GM12878 (cell line): Measurements from ENCODE around the gene TRPV5. TPM values are rescaled to one million over a fixed set of nuclear protein-coding genes. Genes with fewer than 3 reads are reported as not detected.

Experiments used
- ATAC-seq: fragments of 200-7000 bp; cut with Tn5 transposase; 3 replicates; pipeline ENCODE4 v1.9.1; 2020; ENCODE audit warnings: mild to moderate bottlenecking, moderate library complexity
- BruUV-seq: library from RNA; stranded (reverse); fragments of 400-500 nt; replicated peaks from 2 replicates; lab custom pipeline; 2021; lab: Mats Ljungman, UMichigan
- CTCF ChIA-PET: fragments of 300-600 bp; sonication (Branson Sonifier 250); formaldehyde crosslinking; extraction: SDS; loops from one replicate; lab custom pipeline; 2021; ENCODE audit warnings: inconsistent platforms; lab: Yijun Ruan, JAX
- POLR2A ChIA-PET: fragments of 350-600 bp; formaldehyde crosslinking; extraction: SDS; loops from one replicate; lab custom pipeline; 2021; ENCODE audit warnings: inconsistent platforms; lab: Charles Lee
- RAD21 ChIA-PET: fragments of 300-600 bp; sonication (Branson Sonifier 250); formaldehyde crosslinking; loops from one replicate; lab custom pipeline; 2023; ENCODE audit warnings: antibody characterized with exemption; ENCODE audit not compliant: unreplicated experiment; lab: Charles Lee
- SMC1A ChIA-PET: fragments of 300-600 bp; sonication (Branson Sonifier 250); formaldehyde crosslinking; loops from one replicate; lab custom pipeline; 2023; ENCODE audit not compliant: unreplicated experiment, uncharacterized antibody; lab: Charles Lee
- DNase-seq: peaks from one replicate; pipeline ENCODE4 v3.0.0-alpha.2; 2011; ENCODE audit warnings: low read depth, low spot score
- FAIRE-seq: peaks from 3 replicates; lab custom pipeline; 2011; peaks lifted over from hg19 to GRCh38; lab: Jason Lieb, UNC
- H2AFZ ChIP-seq: 2 replicates; pipeline ENCODE4 v1.6.0; 2011; ENCODE audit warnings: low read depth, low read length, control low read depth; ENCODE audit not compliant: control insufficient read depth
- H3K27ac ChIP-seq: 2 replicates; pipeline ENCODE4 v1.5.1; 2011; ENCODE audit warnings: control low read depth; ENCODE audit not compliant: control insufficient read depth, insufficient read depth
- H3K27me3 ChIP-seq, 2 experiments: replicated peaks in 1 of 2; 2 replicates each; pipeline versions ENCODE4 v1.6.0 to v1.6.1; 2011; ENCODE audit warnings: low read length in 1 of 2; ENCODE audit not compliant: control insufficient read depth in 2 of 2, insufficient read depth in 2 of 2
- H3K36me3 ChIP-seq, 2 experiments: 2 replicates each; pipeline ENCODE4 v1.5.1; 2011; ENCODE audit warnings: low read length in 1 of 2; ENCODE audit not compliant: control insufficient read depth in 2 of 2, insufficient read depth in 2 of 2
- H3K4me1 ChIP-seq: 2 replicates; pipeline ENCODE4 v1.6.1; 2011; ENCODE audit warnings: mild to moderate bottlenecking, low read length, moderate library complexity, mixed read lengths; ENCODE audit not compliant: control insufficient read depth, insufficient read depth
- H3K4me2 ChIP-seq: 2 replicates; pipeline ENCODE4 v1.6.0; 2011; ENCODE audit warnings: control low read depth; ENCODE audit not compliant: control insufficient read depth, insufficient read depth
- H3K4me3 ChIP-seq: fragments of 200-600 bp; sonication (generic); 2 replicates; pipeline ENCODE4 v1.5.1; 2016
- H3K79me2 ChIP-seq: 2 replicates; pipeline ENCODE4 v1.6.0; 2011; ENCODE audit warnings: low read length; ENCODE audit not compliant: control insufficient read depth, insufficient read depth
- H3K9ac ChIP-seq: 2 replicates; pipeline ENCODE4 v1.8.0; 2011; ENCODE audit warnings: low read length, control low read depth, mixed read lengths; ENCODE audit not compliant: control insufficient read depth, insufficient read depth
- H3K9me3 ChIP-seq: replicated peaks from 3 replicates; pipeline ENCODE4 v1.5.1; 2011; ENCODE audit warnings: mild to moderate bottlenecking, low read length; ENCODE audit not compliant: control insufficient read depth, insufficient read depth
- H4K20me1 ChIP-seq: 2 replicates; pipeline ENCODE4 v1.6.0; 2011; ENCODE audit not compliant: control insufficient read depth, insufficient read depth
- CREB1 ChIP-seq: IDR thresholded peaks from 2 replicates; pipeline ENCODE4 v1.6.1; 2012; ENCODE audit warnings: low read depth, mild to moderate bottlenecking, inconsistent platforms
- E2F8 ChIP-seq: fragments of 450-650 bp; IDR thresholded peaks from 2 replicates; pipeline ENCODE4 v1.6.1; 2018; ENCODE audit warnings: mild to moderate bottlenecking, low read depth, moderate library complexity; ENCODE audit not compliant: partially characterized antibody
- EGR1 ChIP-seq, 2 experiments: IDR thresholded peaks; 1 replicate in 1 of 2; 2 replicates in 1 of 2; pipeline ENCODE4 v1.6.1; 2011 to 2012; ENCODE audit warnings: low read depth in 2 of 2, low read length in 2 of 2, borderline replicate concordance in 1 of 2, mild to moderate bottlenecking in 1 of 2, moderate library complexity in 1 of 2
- IRF4 ChIP-seq: IDR thresholded peaks from 2 replicates; pipeline ENCODE4 v1.6.1; 2011; ENCODE audit warnings: low read depth, low read length
- MTA2 ChIP-seq: fragments of 450-650 bp; IDR thresholded peaks from 2 replicates; pipeline ENCODE4 v1.6.1; 2016; ENCODE audit warnings: low read depth, mild to moderate bottlenecking, moderate library complexity
- RELB ChIP-seq: fragments of 450-650 bp; IDR thresholded peaks from 2 replicates; pipeline ENCODE4 v1.6.1; 2017; ENCODE audit warnings: low read depth, mild to moderate bottlenecking, moderate library complexity
- SMAD1 ChIP-seq: fragments of 450-650 bp; IDR thresholded peaks from 2 replicates; pipeline ENCODE4 v1.6.1; 2018; ENCODE audit warnings: mild to moderate bottlenecking, low read depth; ENCODE audit not compliant: partially characterized antibody
- STAT3 ChIP-seq: IDR thresholded peaks from 2 replicates; pipeline ENCODE4 v1.6.1; 2011; ENCODE audit warnings: low read depth, low read length, improper control_type of control experiment
- TCF7 ChIP-seq: IDR thresholded peaks from 2 replicates; pipeline ENCODE4 v1.6.1; 2014; ENCODE audit warnings: antibody characterized with exemption, borderline replicate concordance
- ZBED1 ChIP-seq: IDR thresholded peaks from 2 replicates; pipeline ENCODE4 v1.6.1; 2016; ENCODE audit warnings: borderline replicate concordance
- ZNF384 ChIP-seq: IDR thresholded peaks from 2 replicates; pipeline ENCODE4 v1.6.1; 2012; ENCODE audit warnings: low read depth, mild to moderate bottlenecking, low read length, improper control_type of control experiment, borderline replicate concordance
- ZNF592 ChIP-seq: fragments of 450-650 bp; IDR thresholded peaks from 2 replicates; pipeline ENCODE4 v1.6.1; 2017; ENCODE audit warnings: mild to moderate bottlenecking, moderate library complexity
- ZSCAN29 ChIP-seq: fragments of 450-650 bp; IDR thresholded peaks from 2 replicates; pipeline ENCODE4 v1.6.1; 2017; ENCODE audit warnings: mild to moderate bottlenecking, moderate library complexity
- in situ Hi-C: fragments of 300-500 bp; cut with MboI; formaldehyde crosslinking; loops from 9 replicates; pipeline ENCODE4 v1.14.3; 2018; ENCODE audit warnings: mixed read lengths
- intact Hi-C: fragments of 100-400 bp; cut with micrococcal nuclease; formaldehyde crosslinking; loops from one replicate; pipeline ENCODE4 v1.14.2; 2022; ENCODE audit not compliant: unreplicated experiment
- polyA plus RNA-seq, 11 experiments: library from polyadenylated mRNA; depleted of rRNA in 4 of 11; unstranded in 6 of 11; stranded (reverse) in 5 of 11; fragments of >200 nt; fragmentation: Nextera tagmentation in 4 of 11; fragmentation: Illumina TruSeq in 1 of 11; extraction: Ambion mirVana in 4 of 11; extraction: Trizol in 1 of 11; gene quantifications; 1 replicate in 1 of 11; 2 replicates in 10 of 11; pipeline versions ENCODE4 v1.2.1 to v1.2.3, GENCODE V29; 2011 to 2016; ENCODE audit warnings: inconsistent platforms in 2 of 11, missing spikeins in 2 of 11, low read depth in 1 of 11
- total RNA-seq, 4 experiments: library from RNA; depleted of rRNA in 3 of 4; stranded (reverse); fragments of >200 nt in 3 of 4; fragmentation: Illumina TruSeq in 1 of 4; extraction: Trizol in 1 of 4; gene quantifications; 2 replicates each; pipeline versions ENCODE4 v1.2.1 to v1.2.3, GENCODE V29; 2013 to 2021

Gene TRPV5
- total and polyA plus RNA-seq, 10 of the 15 experiments (the other 5 are each of a cell fraction or from before 2014, with no cell fraction given) = not detected

GRCh38 chr7:142959202-142959601 lies 25.7 kb upstream of the TRPV5 start:
- H3K36me3 ChIP-seq = no peaks in the 10 kb centered on the region
- H3K27me3 ChIP-seq = no peaks in the 10 kb centered on the region; a peak in 2 of 4 replicates
- H2AFZ ChIP-seq = no peak overlapping the region
- no peak for DNase-seq
- H3K9me3 ChIP-seq = no peaks in the 10 kb centered on the region; the same call in 2 of the 3 replicates
- ChIA-PET POLR2A (interaction anchor here (0.6 kb wide), 1 partner anchor 1410 kb away, joined by 3 read pairs; no protein-coding TSS in a partner anchor), RAD21 (no interaction called here), CTCF (interaction anchor here (2.1 kb wide), 1 partner anchor 19 kb away, joined by 5 read pairs; no protein-coding TSS in a partner anchor), SMC1A (no interaction called here)
- no peak for ATAC-seq
- H3K27ac ChIP-seq = no peak overlapping the region
- intact Hi-C loops = no loop called here
- H3K9ac ChIP-seq = no peak overlapping the region
- H4K20me1 ChIP-seq = no peaks in the 10 kb centered on the region
- H3K4me1 ChIP-seq = no peaks in the 10 kb centered on the region
- FAIRE-seq = no peak
- H3K4me3 ChIP-seq = no peak overlapping the region
- in situ Hi-C loops = no loop called here
- no peak for TF ChIP-seq STAT3
- TF ChIP-seq ZSCAN29 = no peak
- no peak for TF ChIP-seq IRF4
- no peak for TF ChIP-seq SMAD1
- TF ChIP-seq MTA2 = no peak
- no peak for TF ChIP-seq ZNF592
- TF ChIP-seq ZNF384 = no peak
- no peak for TF ChIP-seq TCF7
- TF ChIP-seq RELB = no peak
- TF ChIP-seq EGR1 (IDR thresholded peaks at IDR 0.05; ENCODE audit: borderline replicate concordance in 1 of 2, low read depth in 2 of 2, low read length in 2 of 2) = no peak
- TF ChIP-seq ZBED1 = no peak
- no peak for TF ChIP-seq E2F8
- TF ChIP-seq CREB1 = no peak
- H3K4me2 ChIP-seq = no peak overlapping the region
- no TSS peak for BruUV-seq
- H3K79me2 ChIP-seq = no peaks in the 10 kb centered on the region
